MM.1S (cell line): Measurements from ENCODE around the gene FXYD7.

Experiments
- DNase-seq: peaks from one replicate; pipeline ENCODE4 v3.0.0-alpha.2; 2015
- H2AFZ ChIP-seq: fragments of 300-600 bp; sonication (generic); 2 replicates; pipeline ENCODE4 v1.6.0; 2016; ENCODE audit warnings: antibody characterized with exemption, low read length
- H3F3A ChIP-seq: fragments of 300-600 bp; sonication (generic); 2 replicates; pipeline ENCODE4 v1.6.1; 2016; ENCODE audit warnings: mild to moderate bottlenecking, antibody characterized with exemption, low read length, moderate library complexity, mixed read lengths; ENCODE audit not compliant: insufficient read depth
- H3K27ac ChIP-seq: fragments of 300-600 bp; sonication (generic); 2 replicates; pipeline ENCODE4 v1.5.1; 2016; ENCODE audit warnings: mild to moderate bottlenecking, low read length
- H3K27me3 ChIP-seq: fragments of 300-600 bp; sonication (generic); replicated peaks from 2 replicates; pipeline ENCODE4 v1.6.0; 2016; ENCODE audit warnings: low read length; ENCODE audit not compliant: insufficient read depth
- H3K36me3 ChIP-seq: fragments of 300-600 bp; sonication (generic); replicated peaks from 2 replicates; pipeline ENCODE4 v1.6.1; 2016; ENCODE audit warnings: mild to moderate bottlenecking, low read length, mixed read lengths; ENCODE audit not compliant: insufficient read depth
- H3K4me1 ChIP-seq: fragments of 300-600 bp; sonication (generic); 2 replicates; pipeline ENCODE4 v1.6.1; 2016; ENCODE audit warnings: low read length, mixed read lengths
- H3K4me2 ChIP-seq: fragments of 300-600 bp; sonication (generic); 2 replicates; pipeline ENCODE4 v1.6.0; 2016; ENCODE audit warnings: low read depth, low read length
- H3K4me3 ChIP-seq: fragments of 300-600 bp; sonication (generic); 2 replicates; pipeline ENCODE4 v1.5.1; 2016; ENCODE audit warnings: low read length, mixed read lengths
- H3K79me2 ChIP-seq: fragments of 300-600 bp; sonication (generic); 2 replicates; pipeline ENCODE4 v1.6.1; 2016; ENCODE audit warnings: mixed run types, low read length, mixed read lengths
- H3K9ac ChIP-seq: fragments of 300-600 bp; sonication (generic); 2 replicates; pipeline ENCODE4 v1.6.1; 2016; ENCODE audit warnings: low read length, mixed read lengths
- H3K9me2 ChIP-seq: fragments of 300-600 bp; sonication (generic); replicated peaks from 2 replicates; pipeline ENCODE4 v1.6.1; 2016; ENCODE audit warnings: mild to moderate bottlenecking, low read length, mixed read lengths; ENCODE audit not compliant: insufficient read depth
- H3K9me3 ChIP-seq: fragments of 300-600 bp; sonication (generic); replicated peaks from 2 replicates; pipeline ENCODE4 v1.6.1; 2016; ENCODE audit warnings: mild to moderate bottlenecking, low read length, mixed read lengths; ENCODE audit not compliant: insufficient read depth
- H4K20me1 ChIP-seq: fragments of 300-600 bp; sonication (generic); 2 replicates; pipeline ENCODE4 v1.6.1; 2016; ENCODE audit warnings: mild to moderate bottlenecking, low read length, moderate library complexity, mixed read lengths; ENCODE audit not compliant: insufficient read depth
- CTCF ChIP-seq: fragments of 300-600 bp; sonication (generic); IDR thresholded peaks from 2 replicates; pipeline ENCODE4 v1.5.1; 2016; ENCODE audit warnings: antibody characterized with exemption, low read length, mixed read lengths
- EZH2 ChIP-seq: fragments of 300-600 bp; sonication (generic); optimal IDR thresholded peaks from 2 replicates; pipeline ENCODE3; 2017; ENCODE audit warnings: low read depth, mild to moderate bottlenecking, antibody characterized with exemption, low read length, mixed read lengths
- EZH2phosphoT487 ChIP-seq: fragments of 300-600 bp; sonication (generic); IDR thresholded peaks from 2 replicates; pipeline ENCODE4 v1.6.1; 2018; ENCODE audit warnings: antibody characterized with exemption, low read length

FXYD7 gene

GRCh38 chr19:35132254-35132653 is 10.8 kb upstream of the FXYD7 start:
- Histone ChIP-seq H3K4me2 (no peak overlapping the region), H3F3A (no peaks in the 10 kb centered on the region), H3K9me3 (no peaks in the 10 kb centered on the region), H3K27ac (no peak overlapping the region), H3K4me3 (no peak overlapping the region), H3K9me2 (no peaks in the 10 kb centered on the region), H2AFZ (no peak overlapping the region), H3K36me3 (no peaks in the 10 kb centered on the region), H3K27me3 (peaks cover 72% of the 10 kb centered on the region), H3K79me2 (no peaks in the 10 kb centered on the region), H3K4me1 (0 out of 2 replicates have a peak, but pooled peaks cover 8% of the 10 kb centered on the region), H3K9ac (no peak overlapping the region), H4K20me1 (no peaks in the 10 kb centered on the region)
- DNase-seq: no peak
- TF ChIP-seq EZH2: no peak
- TF ChIP-seq EZH2phosphoT487: no peak

- H3K9me3 ChIP-seq: no peaks in the 10 kb centered on the region
- H4K20me1 ChIP-seq: no peaks in the 10 kb centered on the region
- no peaks in the 10 kb centered on the region for H3K9me2 ChIP-seq
- no peaks in the 10 kb centered on the region for H3K36me3 ChIP-seq
- no peak for DNase-seq
- no peaks in the 10 kb centered on the region for H3F3A ChIP-seq
- peaks cover 70% of the 10 kb centered on the region for H3K27me3 ChIP-seq
- H3K4me1 ChIP-seq: 0 out of 2 replicates have a peak, but pooled peaks cover 8% of the 10 kb centered on the region
- no peak overlapping the region for H2AFZ ChIP-seq
- TF ChIP-seq EZH2 (no peak), CTCF (no peak), EZH2phosphoT487 (no peak)
- no peak overlapping the region for H3K27ac ChIP-seq
- no peak overlapping the region for H3K4me3 ChIP-seq
- no peak overlapping the region for H3K9ac ChIP-seq
- H3K4me2 ChIP-seq: no peak overlapping the region
- no peaks in the 10 kb centered on the region for H3K79me2 ChIP-seq
Measured at GRCh38 chr19:35133826-35134225, 9.2 kb upstream of the FXYD7 start.

DNA sequence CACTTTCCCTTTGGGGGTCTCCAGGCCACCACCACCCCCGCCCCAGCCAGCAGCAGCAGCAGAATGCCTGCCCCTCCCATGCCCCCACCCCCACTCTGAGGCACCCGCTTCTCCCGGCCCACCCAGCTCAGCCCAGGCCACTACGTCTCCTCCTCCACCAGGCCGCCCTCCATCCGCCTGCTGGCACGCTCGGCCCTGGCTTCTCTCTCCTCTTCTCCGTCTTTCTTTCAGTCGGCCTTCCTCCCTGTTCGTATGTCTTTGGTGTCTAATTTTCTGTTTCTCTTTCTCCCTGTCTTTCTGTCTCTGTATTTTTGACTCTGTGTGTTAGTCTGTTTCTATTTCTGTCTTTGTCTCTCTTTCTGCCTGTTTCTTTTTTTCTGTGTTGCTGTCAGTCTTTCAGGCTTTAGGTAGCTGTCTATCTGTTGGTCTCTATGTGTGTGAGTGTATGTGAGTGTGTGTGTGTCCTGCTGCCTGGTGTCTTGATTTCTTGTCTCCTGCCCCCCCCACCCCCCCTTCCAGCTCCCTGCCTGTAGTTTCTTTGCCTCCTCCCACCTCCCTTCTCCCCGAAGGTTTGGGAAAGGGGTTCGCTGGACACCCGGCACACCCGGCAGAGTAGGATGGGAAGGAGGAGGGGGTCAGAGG is 8.3 kb upstream of the FXYD7 start, which contains the start of gene LGI4:
Gene LGI4, minus strand, starts transcription at position 459 of the 642 bp plus-strand sequence. Its CDS starts 379 bp downstream, at position 80.
- peaks cover 64% of the 10 kb centered on the region for H3K27me3 ChIP-seq
- no peaks in the 10 kb centered on the region for H3K9me2 ChIP-seq
- DNase-seq: no peak
- no peaks in the 10 kb centered on the region for H4K20me1 ChIP-seq
- TF ChIP-seq EZH2phosphoT487: no peak
- peak within 1 kb of the TSS; percentile 26 for H3K4me2 ChIP-seq
- no peaks in the 10 kb centered on the region for H3K9me3 ChIP-seq
- no peak within 1 kb of the TSS; the same call in 1 of the 2 replicates for H3K4me3 ChIP-seq
- H3K79me2 ChIP-seq: no peaks in the 10 kb centered on the region
- H3K4me1 ChIP-seq: 0 out of 2 replicates have a peak, but pooled peaks cover 8% of the 10 kb centered on the region
- no peak within 1 kb of the TSS for H2AFZ ChIP-seq
- no peak within 1 kb of the TSS for H3K9ac ChIP-seq
- H3F3A ChIP-seq: no peaks in the 10 kb centered on the region
- H3K36me3 ChIP-seq: no peaks in the 10 kb centered on the region
- no peak within 1 kb of the TSS for H3K27ac ChIP-seq

GRCh38 chr19:35135389-35135909 is 7.6 kb upstream of the FXYD7 start:
- no peak overlapping the region for H3K4me3 ChIP-seq
- no peak overlapping the region for H3K9ac ChIP-seq
- no peaks in the 10 kb centered on the region for H4K20me1 ChIP-seq
- no peaks in the 10 kb centered on the region for H3K9me3 ChIP-seq
- no peak for TF ChIP-seq EZH2phosphoT487
- TF ChIP-seq CTCF: peak; percentile 87
- TF ChIP-seq EZH2: no peak
- no peak overlapping the region for H3K27ac ChIP-seq
- H3K9me2 ChIP-seq: no peaks in the 10 kb centered on the region
- peak overlapping the region; percentile 26 for H3K4me2 ChIP-seq
- H3K36me3 ChIP-seq: no peaks in the 10 kb centered on the region
- no peaks in the 10 kb centered on the region for H3F3A ChIP-seq
- H3K79me2 ChIP-seq: no peaks in the 10 kb centered on the region
- 0 out of 2 replicates have a peak, but pooled peaks cover 8% of the 10 kb centered on the region for H3K4me1 ChIP-seq
- no peak overlapping the region for H2AFZ ChIP-seq
- H3K27me3 ChIP-seq: peaks cover 62% of the 10 kb centered on the region
- DNase-seq: peak; percentile 64
